Measurements from ENCODE around the gene ARMC2. TPM values are rescaled to one million over a fixed set of nuclear protein-coding genes. Genes with fewer than 3 reads are reported as not detected.

Gene ARMC2
- total RNA-seq, 4 donors from 2014 or later = 0.27 to 4.1 (median 1.2) TPM

DNA sequence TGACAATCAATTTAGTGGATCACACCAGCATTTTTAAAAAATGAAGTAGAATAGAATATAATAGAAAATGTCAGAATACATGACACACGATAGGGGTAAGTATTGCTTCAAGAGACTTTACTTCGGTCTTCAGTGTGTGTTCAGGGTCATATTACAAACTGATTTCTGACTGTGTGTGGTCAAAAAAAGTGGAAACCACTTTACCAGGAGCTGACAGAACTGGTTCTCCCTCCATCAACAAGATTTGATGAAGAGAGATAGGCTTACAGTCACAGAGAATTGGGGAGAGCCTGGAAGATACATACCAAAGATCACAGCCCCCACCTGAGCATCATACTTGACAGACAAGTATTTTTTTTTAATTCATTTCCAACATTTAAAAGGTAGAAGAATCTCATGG, 21.7 kb downstream of the ARMC2 start:
- Histone ChIP-seq H3K4me1 (peaks cover 0 to 16% (median 0%) of the 10 kb centered on the region in 3 donors), H3K27ac (no peak overlapping the region), H3K27me3 (no peaks in the 10 kb centered on the region), H3K36me3 (peaks cover 0 to 15% (median 0%) of the 10 kb centered on the region in 3 donors), H3K9me3 (no peaks in the 10 kb centered on the region), H3K4me3 (no peak overlapping the region)
- WGBS, 2 donors = 78 to 97% methylated on average over 2 of the region's 2 CpGs
- intact Hi-C loops (cut with DNase I) = no loop called here
- no peak for DNase-seq
- no peak for TF ChIP-seq POLR2A (IDR thresholded peaks at IDR 0.05)
- TF ChIP-seq, protein P1, sequence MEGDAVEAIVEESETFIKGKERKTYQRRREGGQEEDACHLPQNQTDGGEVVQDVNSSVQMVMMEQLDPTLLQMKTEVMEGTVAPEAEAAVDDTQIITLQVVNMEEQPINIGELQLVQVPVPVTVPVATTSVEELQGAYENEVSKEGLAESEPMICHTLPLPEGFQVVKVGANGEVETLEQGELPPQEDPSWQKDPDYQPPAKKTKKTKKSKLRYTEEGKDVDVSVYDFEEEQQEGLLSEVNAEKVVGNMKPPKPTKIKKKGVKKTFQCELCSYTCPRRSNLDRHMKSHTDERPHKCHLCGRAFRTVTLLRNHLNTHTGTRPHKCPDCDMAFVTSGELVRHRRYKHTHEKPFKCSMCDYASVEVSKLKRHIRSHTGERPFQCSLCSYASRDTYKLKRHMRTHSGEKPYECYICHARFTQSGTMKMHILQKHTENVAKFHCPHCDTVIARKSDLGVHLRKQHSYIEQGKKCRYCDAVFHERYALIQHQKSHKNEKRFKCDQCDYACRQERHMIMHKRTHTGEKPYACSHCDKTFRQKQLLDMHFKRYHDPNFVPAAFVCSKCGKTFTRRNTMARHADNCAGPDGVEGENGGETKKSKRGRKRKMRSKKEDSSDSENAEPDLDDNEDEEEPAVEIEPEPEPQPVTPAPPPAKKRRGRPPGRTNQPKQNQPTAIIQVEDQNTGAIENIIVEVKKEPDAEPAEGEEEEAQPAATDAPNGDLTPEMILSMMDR (IDR thresholded peaks at IDR 0.05) = no peak

DNA sequence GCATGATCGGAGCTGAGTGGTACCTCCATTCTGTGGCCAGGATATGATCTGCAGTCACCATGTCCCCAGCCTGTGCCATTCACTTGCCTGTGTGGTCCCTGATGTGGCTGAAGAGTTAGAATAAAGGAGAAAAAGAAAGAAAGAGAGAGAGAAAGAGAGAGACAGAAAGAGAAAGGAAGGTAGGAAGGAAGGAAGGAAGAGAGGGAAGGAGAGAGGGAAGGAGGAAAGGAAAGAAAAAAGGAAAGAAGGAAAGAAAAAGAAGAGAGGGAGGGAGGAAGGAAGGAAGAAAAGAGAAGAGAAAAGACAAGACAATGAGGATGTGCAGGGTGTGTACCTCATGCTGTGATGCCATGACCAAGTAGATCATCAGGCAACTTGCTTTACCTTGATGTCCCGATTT, 22.1 kb downstream of the ARMC2 start:
- Histone ChIP-seq H3K27ac (no peak overlapping the region), H3K4me3 (no peak overlapping the region), H3K36me3 (peaks cover 0 to 15% (median 0%) of the 10 kb centered on the region in 3 donors), H3K4me1 (peaks cover 0 to 16% (median 0%) of the 10 kb centered on the region in 3 donors), H3K9me3 (no peaks in the 10 kb centered on the region), H3K27me3 (no peaks in the 10 kb centered on the region)
- TF ChIP-seq, protein P1 (IDR thresholded peaks at IDR 0.05) = no peak
- TF ChIP-seq POLR2A (IDR thresholded peaks at IDR 0.05) = no peak
- WGBS, 2 donors = 100% methylated on average over 2 of the region's 2 CpGs
- intact Hi-C loops (cut with DNase I) = no loop called here
- no peak for DNase-seq

DNA sequence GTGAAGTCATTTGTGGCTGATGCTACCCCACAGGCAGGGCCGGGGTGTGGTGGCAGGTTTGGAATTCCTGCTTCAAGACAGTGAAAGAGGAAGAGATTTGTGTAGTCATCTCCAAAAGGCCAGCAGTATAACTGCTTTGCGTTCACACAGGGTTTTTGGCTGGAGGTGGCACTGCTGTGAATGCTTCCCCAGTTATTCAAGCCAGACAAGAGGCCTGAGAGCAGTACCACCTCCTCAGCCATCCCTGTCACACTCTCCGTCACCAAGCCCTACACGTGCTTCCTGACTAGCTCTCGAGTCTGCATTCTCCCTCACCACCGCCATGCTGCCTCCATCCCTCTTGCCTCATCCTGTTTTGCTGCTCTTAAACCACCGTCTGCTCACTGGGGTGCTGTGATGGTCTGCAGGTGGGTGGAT, 23.9 kb downstream of the ARMC2 start:
- H3K36me3 ChIP-seq = peaks cover 0 to 15% (median 0%) of the 10 kb centered on the region in 3 donors
- no peak overlapping the region for H3K4me3 ChIP-seq
- H3K9me3 ChIP-seq = no peaks in the 10 kb centered on the region
- H3K27me3 ChIP-seq = no peaks in the 10 kb centered on the region
- H3K4me1 ChIP-seq = peaks cover 0 to 21% (median 0%) of the 10 kb centered on the region in 3 donors
- DNase-seq = no peak
- intact Hi-C loops (cut with DNase I) = no loop called here
- 67 to 82% methylated on average over 7 of the region's 7 CpGs for WGBS, 2 donors
- TF ChIP-seq, protein P1 (IDR thresholded peaks at IDR 0.05) = no peak
- TF ChIP-seq POLR2A (IDR thresholded peaks at IDR 0.05) = no peak
- peak overlapping the region in 2 of 4 donors; percentile 30 to 69 for H3K27ac ChIP-seq

DNA sequence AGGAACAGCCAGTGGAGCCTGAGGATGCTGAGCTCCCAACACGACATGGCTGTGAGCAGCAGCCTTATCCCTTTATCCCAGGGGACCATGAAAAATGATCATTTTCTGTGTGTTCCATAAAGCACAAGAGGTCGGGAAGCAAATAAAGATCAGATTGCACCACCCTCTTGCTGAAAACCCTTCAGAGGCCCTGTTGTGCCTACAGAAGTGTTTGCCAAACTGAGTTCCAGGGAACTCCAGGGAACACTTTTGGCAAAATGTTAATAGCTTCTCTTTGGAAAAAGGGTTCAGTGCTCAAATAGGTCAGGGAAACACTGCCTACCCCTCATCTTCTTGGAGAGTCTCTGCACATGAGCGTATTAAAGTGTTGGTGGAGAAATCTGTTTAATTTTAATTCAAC, 24.4 kb downstream of the ARMC2 start:
- H3K4me1 ChIP-seq = peaks cover 0 to 23% (median 1%) of the 10 kb centered on the region in 3 donors

DNA sequence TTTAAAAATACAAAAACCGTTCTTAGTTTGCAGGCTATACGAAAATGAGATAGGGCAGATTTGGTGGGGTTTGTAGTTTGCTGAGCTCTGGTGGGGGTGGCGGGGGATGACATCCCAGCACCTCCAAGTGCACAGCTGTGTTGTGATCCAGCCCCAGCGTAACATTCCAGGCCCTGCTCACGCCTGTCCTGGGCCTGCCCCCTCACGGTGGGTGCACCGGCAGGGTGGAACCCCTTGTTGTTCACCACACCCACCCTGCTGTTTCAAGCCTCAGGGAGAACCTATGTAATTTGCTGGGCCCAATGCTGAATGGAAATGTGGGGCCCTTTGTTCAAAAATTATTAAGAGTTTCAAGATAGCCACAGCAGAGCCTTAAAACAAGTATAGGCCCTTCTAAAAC, 25.0 kb downstream of the ARMC2 start:
- 58 to 75% methylated on average over 6 to 7 of the region's 7 CpGs for WGBS, 2 donors
- TF ChIP-seq, protein P1 (IDR thresholded peaks at IDR 0.05) = no peak
- TF ChIP-seq POLR2A (IDR thresholded peaks at IDR 0.05) = no peak
- intact Hi-C loops (cut with DNase I) = no loop called here
- peaks cover 0 to 30% (median 4%) of the 10 kb centered on the region in 3 donors for H3K4me1 ChIP-seq
- H3K4me3 ChIP-seq = no peak overlapping the region
- DNase-seq = no peak
- no peaks in the 10 kb centered on the region for H3K27me3 ChIP-seq
- no peaks in the 10 kb centered on the region for H3K9me3 ChIP-seq
- H3K27ac ChIP-seq = peak overlapping the region in 2 of 4 donors; percentile 69 to 86
- H3K36me3 ChIP-seq = peaks cover 0 to 15% (median 0%) of the 10 kb centered on the region in 3 donors

More for the DNA sequence above, 24.4 kb downstream of the ARMC2 start:
- Histone ChIP-seq H3K9me3 (no peaks in the 10 kb centered on the region), H3K27me3 (no peaks in the 10 kb centered on the region), H3K36me3 (peaks cover 0 to 15% (median 0%) of the 10 kb centered on the region in 3 donors), H3K4me3 (no peak overlapping the region), H3K27ac (peak overlapping the region in 2 of 4 donors; percentile 69 to 86)
- WGBS, 2 donors = 96 to 100% methylated on average over 1 to 3 of the region's 3 CpGs
- no peak for TF ChIP-seq POLR2A (IDR thresholded peaks at IDR 0.05)
- TF ChIP-seq, protein P1 (IDR thresholded peaks at IDR 0.05) = no peak
- intact Hi-C loops (cut with DNase I) = no loop called here
- no peak for DNase-seq

Measured in esophagus squamous epithelium (tissue), 5 donors.